ENCODE measurements around the gene FPR3. TPM values are rescaled to one million over a fixed set of nuclear protein-coding genes. Genes with fewer than 3 reads are reported as not detected.

FPR3 gene
- total and polyA plus RNA-seq, 4 donors, result 5.5 to 19.1 (median 11.2) TPM

- peak; percentile 86 to 92 (median 92) for DNase-seq
- H3K36me3 ChIP-seq (ENCODE audit: control insufficient read depth in 4 of 4, insufficient read depth in 4 of 4, low read length in 4 of 4), result no peaks in the 10 kb centered on the region
- TF ChIP-seq CTCF (IDR thresholded peaks at IDR 0.05; ENCODE audit: control extremely low read depth, extremely low read depth), result no peak
- WGBS, 2 donors, result 55 to 62% methylated on average over 7 of the region's 7 CpGs
- H3K9ac ChIP-seq (ENCODE audit: insufficient read depth in 1 of 2, low read length in 2 of 2), result peak overlapping the region in 1 of 2 donors; percentile 36
- peaks cover 0 to 10% (median 0%) of the 10 kb centered on the region in 4 donors for H3K9me3 ChIP-seq (ENCODE audit: control insufficient read depth in 4 of 4, insufficient read depth in 3 of 4, low read length in 3 of 4)
- H3K27ac ChIP-seq (ENCODE audit: low read depth in 1 of 2, low read length in 1 of 2), result peak overlapping the region; percentile 71 to 92
- no peak overlapping the region for H3K4me3 ChIP-seq
- no peak for ATAC-seq (ENCODE audit: insufficient read depth, low FRiP score)
- H3K27me3 ChIP-seq (ENCODE audit: control insufficient read depth in 3 of 3, insufficient read depth in 3 of 3, low read length in 2 of 3), result peaks cover 0 to 3% (median 0%) of the 10 kb centered on the region in 3 donors
- H3K4me1 ChIP-seq (ENCODE audit: control insufficient read depth in 5 of 5, insufficient read depth in 5 of 5, low read length in 5 of 5), result peaks cover 0 to 34% (median 10%) of the 10 kb centered on the region in 5 donors
Observed at GRCh38 chr19:51800473-51801244, 5.7 kb downstream of the FPR3 start.

GRCh38 chr19:51802775-51803174, 7.8 kb downstream of the FPR3 start:
- ATAC-seq (ENCODE audit: insufficient read depth, low FRiP score) (no peak), DNase-seq (no peak)
- peaks cover 0 to 12% (median 0%) of the 10 kb centered on the region in 4 donors for H3K9me3 ChIP-seq (ENCODE audit: control insufficient read depth in 4 of 4, insufficient read depth in 3 of 4, low read length in 3 of 4)
- TF ChIP-seq CTCF (IDR thresholded peaks at IDR 0.05; ENCODE audit: control extremely low read depth, extremely low read depth), result no peak
- no peak overlapping the region for H3K9ac ChIP-seq (ENCODE audit: insufficient read depth in 1 of 2, low read length in 2 of 2)
- no peaks in the 10 kb centered on the region for H3K27me3 ChIP-seq (ENCODE audit: control insufficient read depth in 3 of 3, insufficient read depth in 3 of 3, low read length in 2 of 3)
- H3K4me3 ChIP-seq, result no peak overlapping the region
- H3K36me3 ChIP-seq (ENCODE audit: control insufficient read depth in 4 of 4, insufficient read depth in 4 of 4, low read length in 4 of 4), result no peaks in the 10 kb centered on the region
- WGBS, 2 donors, result 73 to 88% methylated on average over 2 of the region's 2 CpGs
- H3K27ac ChIP-seq (ENCODE audit: low read depth in 1 of 2, low read length in 1 of 2), result no peak overlapping the region
- peaks cover under 1 to 37% (median 13%) of the 10 kb centered on the region in 5 donors for H3K4me1 ChIP-seq (ENCODE audit: control insufficient read depth in 5 of 5, insufficient read depth in 5 of 5, low read length in 5 of 5)

- Histone ChIP-seq H3K4me1 (ENCODE audit: control insufficient read depth in 5 of 5, insufficient read depth in 5 of 5, low read length in 5 of 5) (peaks cover 2 to 39% (median 13%) of the 10 kb centered on the region in 5 donors), H3K9me3 (ENCODE audit: control insufficient read depth in 4 of 4, insufficient read depth in 3 of 4, low read length in 3 of 4) (peaks cover 0 to 12% (median 0%) of the 10 kb centered on the region in 4 donors), H3K9ac (ENCODE audit: insufficient read depth in 1 of 2, low read length in 2 of 2) (no peak overlapping the region), H3K27ac (ENCODE audit: low read depth in 1 of 2, low read length in 1 of 2) (peak overlapping the region in 1 of 2 donors; percentile 17), H3K27me3 (ENCODE audit: control insufficient read depth in 3 of 3, insufficient read depth in 3 of 3, low read length in 2 of 3) (no peaks in the 10 kb centered on the region), H3K36me3 (ENCODE audit: control insufficient read depth in 4 of 4, insufficient read depth in 4 of 4, low read length in 4 of 4) (no peaks in the 10 kb centered on the region), H3K4me3 (no peak overlapping the region)
- TF ChIP-seq CTCF (IDR thresholded peaks at IDR 0.05; ENCODE audit: control extremely low read depth, extremely low read depth), result no peak
- 71 to 75% methylated on average over 4 of the region's 4 CpGs for WGBS, 2 donors
- DNase-seq (no peak), ATAC-seq (ENCODE audit: insufficient read depth, low FRiP score) (no peak)
Observed at GRCh38 chr19:51803519-51803918, 8.6 kb downstream of the FPR3 start.

Measured in lung (tissue), 12 donors.